Measurements from ENCODE around the gene SND1.

SND1 gene

DNA sequence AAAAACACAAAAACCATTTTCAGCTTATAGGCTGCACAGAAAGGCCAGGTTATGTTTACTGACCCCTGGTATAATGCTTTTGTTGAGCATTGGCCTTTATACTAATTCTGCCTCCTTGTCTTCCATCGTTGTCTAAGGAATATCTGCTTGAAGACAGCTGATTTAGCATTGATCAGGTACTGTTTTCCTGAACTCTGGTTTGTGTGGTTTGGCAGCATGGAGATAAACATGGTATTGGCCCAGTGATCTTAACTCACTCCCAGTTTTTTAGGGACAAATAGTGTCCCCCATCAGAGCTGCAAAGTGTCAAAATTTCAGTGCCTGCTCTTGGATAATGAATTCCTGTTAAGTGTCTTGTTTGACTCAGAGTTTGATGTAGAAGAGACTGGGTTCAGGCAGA, 100.8 kb downstream of the SND1 start:
- Mint-ChIP-seq H3K4me3 (no peak overlapping the region), H3K27ac (no peak overlapping the region), H3K27me3 (no peaks in the 10 kb centered on the region), H3K4me1 (ENCODE audit: low read depth) (peaks cover 72% of the 10 kb centered on the region), H3K36me3 (ENCODE audit: low read depth) (peaks cover 71% of the 10 kb centered on the region), H3K9me3 (no peaks in the 10 kb centered on the region)

DNA sequence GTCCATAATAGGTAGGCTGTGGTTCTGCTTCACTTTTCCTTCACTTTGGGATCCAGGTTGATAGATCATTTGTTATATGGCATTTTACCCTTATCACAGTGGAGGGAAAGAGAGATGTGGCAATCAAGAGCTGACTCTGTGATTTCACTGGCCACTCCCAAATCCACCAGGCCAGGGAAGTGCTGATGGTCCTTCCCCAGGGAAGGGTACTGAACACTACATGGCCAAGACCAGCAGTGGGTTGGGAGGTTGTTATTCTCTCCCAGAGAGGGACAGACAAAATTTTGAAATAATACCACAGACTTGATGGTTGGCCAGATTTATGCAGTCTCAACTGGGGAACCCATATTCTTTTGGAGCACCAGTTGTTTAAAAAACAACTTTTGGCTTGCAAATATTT, 102.5 kb downstream of the SND1 start:
- H3K27ac Mint-ChIP-seq: no peak overlapping the region
- no peak overlapping the region for H3K4me3 Mint-ChIP-seq
- H3K4me1 Mint-ChIP-seq (ENCODE audit: low read depth): peaks cover 72% of the 10 kb centered on the region
- no peaks in the 10 kb centered on the region for H3K27me3 Mint-ChIP-seq
- no peaks in the 10 kb centered on the region for H3K9me3 Mint-ChIP-seq
- H3K36me3 Mint-ChIP-seq (ENCODE audit: low read depth): peaks cover 60% of the 10 kb centered on the region

DNA sequence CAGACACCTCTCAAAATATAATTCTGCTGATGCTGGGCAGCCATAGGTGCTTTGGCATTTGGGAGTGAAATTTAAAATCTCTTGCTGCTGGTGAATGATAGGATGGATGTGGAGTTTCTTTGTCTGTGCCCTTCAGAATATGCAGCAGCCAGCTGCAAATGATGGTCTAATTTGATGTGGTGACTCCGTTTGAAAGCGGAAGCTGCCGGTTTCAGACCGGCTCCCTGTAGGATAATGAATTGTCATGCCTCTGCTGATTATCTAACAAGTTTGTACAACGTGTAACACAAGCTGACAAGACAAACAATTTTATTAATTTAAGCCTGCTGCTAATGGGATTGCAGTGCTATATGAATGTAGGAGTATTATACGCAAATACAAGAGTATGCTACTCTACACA, 103.5 kb downstream of the SND1 start:
- Mint-ChIP-seq H3K27me3 (no peaks in the 10 kb centered on the region), H3K9me3 (no peaks in the 10 kb centered on the region), H3K27ac (no peak overlapping the region), H3K4me3 (no peak overlapping the region), H3K4me1 (ENCODE audit: low read depth) (peaks cover 78% of the 10 kb centered on the region), H3K36me3 (ENCODE audit: low read depth) (peaks cover 60% of the 10 kb centered on the region)

DNA sequence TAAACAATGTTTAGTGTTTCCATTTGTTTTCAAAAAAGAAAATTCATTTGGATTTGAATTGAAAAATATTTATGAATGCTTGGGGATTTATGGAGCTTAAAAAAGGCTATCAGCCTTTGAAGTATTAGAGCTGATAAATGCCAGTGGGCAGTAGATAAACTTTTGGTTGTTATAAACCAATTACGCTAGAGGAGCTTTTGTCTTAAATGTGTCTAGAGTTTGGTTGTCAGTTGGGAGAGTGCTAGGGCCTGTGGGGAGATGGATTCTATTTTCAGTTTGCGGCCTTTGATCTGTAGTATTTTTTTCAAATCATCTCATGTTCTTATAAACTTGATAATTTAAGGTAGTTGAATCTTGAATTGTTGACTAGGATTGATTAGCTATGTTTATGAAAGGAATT, 104.0 kb downstream of the SND1 start:
- H3K4me1 Mint-ChIP-seq (ENCODE audit: low read depth): peaks cover 79% of the 10 kb centered on the region

DNA sequence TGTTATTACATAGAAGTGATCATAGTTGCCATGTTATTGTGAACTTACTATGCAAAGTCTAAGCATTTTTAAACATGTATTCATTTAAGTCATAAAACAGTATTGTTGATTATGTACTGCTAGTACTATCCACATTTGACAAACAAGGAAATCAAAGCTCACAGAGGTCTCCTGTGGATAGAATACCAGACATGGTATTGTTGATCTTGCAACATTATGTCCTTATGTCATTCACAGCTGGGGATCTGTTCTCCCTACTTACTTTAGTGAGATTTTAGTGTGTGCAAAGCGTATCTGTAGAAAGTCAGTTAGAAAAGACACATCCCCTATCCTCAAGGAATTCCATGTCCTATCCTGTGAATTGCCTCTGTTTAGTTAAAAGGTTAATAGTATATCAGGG, 106.1 kb downstream of the SND1 start:
- no peak overlapping the region for H3K4me3 Mint-ChIP-seq
- H3K36me3 Mint-ChIP-seq (ENCODE audit: low read depth): peaks cover 48% of the 10 kb centered on the region
- no peaks in the 10 kb centered on the region for H3K27me3 Mint-ChIP-seq
- no peaks in the 10 kb centered on the region for H3K9me3 Mint-ChIP-seq
- H3K4me1 Mint-ChIP-seq (ENCODE audit: low read depth): peaks cover 71% of the 10 kb centered on the region
- no peak overlapping the region for H3K27ac Mint-ChIP-seq

More for the DNA sequence above, 104.0 kb downstream of the SND1 start:
- no peak overlapping the region for H3K27ac Mint-ChIP-seq
- no peaks in the 10 kb centered on the region for H3K27me3 Mint-ChIP-seq
- peaks cover 56% of the 10 kb centered on the region for H3K36me3 Mint-ChIP-seq (ENCODE audit: low read depth)
- no peaks in the 10 kb centered on the region for H3K9me3 Mint-ChIP-seq
- H3K4me3 Mint-ChIP-seq: no peak overlapping the region

DNA sequence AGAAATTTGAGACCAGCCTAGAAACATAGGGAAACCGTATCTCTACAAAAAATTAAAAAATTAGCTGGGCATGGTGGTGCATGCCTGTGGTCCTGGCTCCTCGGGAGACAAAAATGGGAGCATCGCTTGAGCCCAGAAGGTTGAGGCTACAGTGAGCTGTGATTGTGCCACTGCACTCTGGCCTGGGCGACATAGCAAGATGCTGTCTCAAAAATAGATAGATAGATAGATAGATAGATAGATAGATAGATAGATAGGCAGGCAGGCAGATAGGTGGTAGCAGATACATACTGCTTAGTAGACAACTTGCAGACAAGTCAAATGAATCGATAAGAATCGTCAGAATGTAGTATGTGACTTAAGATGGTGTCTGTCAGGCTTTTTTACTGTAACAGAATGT, 106.9 kb downstream of the SND1 start:
- Mint-ChIP-seq H3K9me3 (no peaks in the 10 kb centered on the region), H3K4me3 (no peak overlapping the region), H3K27me3 (no peaks in the 10 kb centered on the region), H3K36me3 (ENCODE audit: low read depth) (peaks cover 43% of the 10 kb centered on the region), H3K27ac (no peak overlapping the region), H3K4me1 (ENCODE audit: low read depth) (peaks cover 64% of the 10 kb centered on the region)

DNA sequence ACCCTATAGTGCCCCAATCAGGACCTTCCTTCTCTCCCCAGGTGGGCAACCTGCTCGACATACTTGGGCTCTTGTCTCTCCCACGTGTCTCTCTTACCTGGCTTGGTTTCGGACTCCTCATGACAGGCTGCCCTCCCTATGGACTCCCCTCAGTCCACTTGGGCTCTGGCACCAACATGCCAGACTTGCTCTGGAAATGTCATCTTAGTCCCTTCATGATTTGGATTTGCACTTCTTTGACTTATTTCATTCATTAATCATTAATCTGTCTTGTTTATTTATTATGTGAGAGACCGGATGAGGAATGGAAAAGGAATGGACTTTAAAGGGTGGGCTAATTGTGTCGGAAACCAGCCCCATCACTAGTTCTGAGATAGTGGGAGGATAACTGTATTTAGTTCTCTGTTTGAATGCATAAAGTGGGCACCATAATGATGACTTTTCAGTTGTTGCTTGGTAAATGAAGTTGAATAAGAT, 108.0 kb downstream of the SND1 start:
- Mint-ChIP-seq H3K4me3 (no peak overlapping the region), H3K27me3 (no peaks in the 10 kb centered on the region), H3K27ac (no peak overlapping the region), H3K4me1 (ENCODE audit: low read depth) (peaks cover 68% of the 10 kb centered on the region), H3K36me3 (ENCODE audit: low read depth) (peaks cover 49% of the 10 kb centered on the region), H3K9me3 (no peaks in the 10 kb centered on the region)

DNA sequence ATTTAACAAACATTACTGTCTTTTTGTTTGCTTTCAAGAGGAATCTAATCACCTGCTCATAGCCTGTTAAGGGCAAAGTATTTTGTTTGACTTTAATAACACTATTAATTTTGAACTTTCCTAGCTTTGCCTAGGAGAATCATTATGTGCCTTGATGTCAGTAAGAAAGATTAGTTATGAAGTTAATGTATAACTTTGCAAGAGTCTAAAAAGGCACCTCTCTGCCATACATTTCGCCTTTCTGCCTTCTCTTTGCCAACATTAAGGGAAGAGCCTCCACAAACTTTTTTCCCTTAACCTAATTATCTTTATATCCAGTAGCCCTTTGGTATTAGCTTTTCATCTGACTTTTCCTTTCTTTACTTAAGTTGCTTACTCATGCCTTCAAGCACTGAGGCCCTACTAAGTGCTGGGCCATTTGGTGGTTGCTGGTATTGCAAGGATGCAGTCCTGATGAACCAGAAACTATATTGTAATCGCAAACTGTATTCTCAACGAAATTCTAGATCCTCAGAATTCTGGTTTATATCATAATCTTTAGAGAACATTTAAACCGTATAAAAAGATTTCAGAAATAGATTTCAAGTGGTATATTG, 108.5 kb downstream of the SND1 start:
- Mint-ChIP-seq H3K27me3 (no peaks in the 10 kb centered on the region), H3K4me1 (ENCODE audit: low read depth) (peaks cover 67% of the 10 kb centered on the region), H3K27ac (no peak overlapping the region), H3K36me3 (ENCODE audit: low read depth) (peaks cover 52% of the 10 kb centered on the region), H3K4me3 (no peak overlapping the region), H3K9me3 (no peaks in the 10 kb centered on the region)

DNA sequence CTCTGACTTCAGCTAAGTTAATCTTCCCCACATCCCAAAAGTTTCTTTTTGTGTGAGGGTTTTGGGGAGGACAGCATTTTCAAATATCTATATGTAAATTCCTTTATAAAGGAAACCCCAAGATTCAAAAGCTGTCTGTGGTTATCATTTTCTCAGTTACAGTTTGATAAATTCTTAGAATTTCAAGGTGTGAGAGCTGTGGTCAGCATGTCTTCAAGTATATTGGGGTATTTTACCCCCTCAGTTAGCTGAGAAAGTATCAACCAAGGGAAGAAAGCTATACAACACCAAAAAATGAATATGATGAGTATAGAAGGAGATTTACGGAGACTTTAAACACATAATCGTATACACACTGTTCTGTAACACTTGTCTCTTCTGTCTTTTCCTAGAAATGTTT, 109.2 kb downstream of the SND1 start:
- Mint-ChIP-seq H3K4me3 (no peak overlapping the region), H3K36me3 (ENCODE audit: low read depth) (peaks cover 55% of the 10 kb centered on the region), H3K9me3 (no peaks in the 10 kb centered on the region), H3K27ac (no peak overlapping the region), H3K27me3 (no peaks in the 10 kb centered on the region), H3K4me1 (ENCODE audit: low read depth) (peaks cover 66% of the 10 kb centered on the region)

DNA sequence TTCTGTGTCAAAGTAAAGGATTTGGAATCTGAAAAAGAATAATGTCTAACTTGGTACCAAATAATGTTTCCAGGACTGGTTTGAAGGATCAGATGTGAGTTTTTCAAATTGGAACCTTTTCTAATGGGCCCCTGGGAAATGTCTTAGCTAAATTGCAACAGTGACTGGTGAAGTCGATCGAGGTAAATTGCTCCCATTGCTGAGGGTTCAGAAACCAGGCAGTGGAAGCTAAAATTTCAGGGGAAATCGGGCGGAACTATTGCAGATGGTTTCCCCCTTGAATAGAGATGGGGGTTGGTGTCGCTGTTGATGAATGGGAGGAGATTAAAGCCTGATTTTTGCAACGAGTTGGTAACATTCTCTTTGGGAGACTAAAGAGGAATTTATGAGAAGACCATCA, 112.7 kb downstream of the SND1 start:
- no peak overlapping the region for H3K27ac Mint-ChIP-seq
- H3K4me1 Mint-ChIP-seq (ENCODE audit: low read depth): peaks cover 74% of the 10 kb centered on the region
- H3K27me3 Mint-ChIP-seq: no peaks in the 10 kb centered on the region
- no peak overlapping the region for H3K4me3 Mint-ChIP-seq
- peaks cover 59% of the 10 kb centered on the region for H3K36me3 Mint-ChIP-seq (ENCODE audit: low read depth)
- no peaks in the 10 kb centered on the region for H3K9me3 Mint-ChIP-seq

DNA sequence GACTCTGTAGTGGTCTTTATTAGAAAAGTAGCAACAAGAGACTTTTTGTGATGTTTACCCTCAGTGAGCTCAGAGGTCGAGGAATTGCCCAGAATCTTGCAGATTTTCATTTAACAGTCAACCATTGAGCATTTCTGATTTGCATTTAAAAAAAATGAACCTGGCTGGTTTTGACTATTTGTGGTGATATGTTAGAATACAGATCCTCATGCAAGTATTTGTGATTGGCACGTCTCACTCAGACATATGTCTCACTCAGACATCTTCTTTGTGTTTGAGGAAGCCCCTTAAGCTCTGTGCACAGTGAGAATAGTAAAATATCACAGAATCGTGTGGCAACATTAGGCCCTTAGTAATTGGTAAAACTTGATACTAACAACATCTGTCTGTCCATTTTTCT, 113.2 kb downstream of the SND1 start:
- H3K36me3 Mint-ChIP-seq (ENCODE audit: low read depth): peaks cover 54% of the 10 kb centered on the region
- peaks cover 69% of the 10 kb centered on the region for H3K4me1 Mint-ChIP-seq (ENCODE audit: low read depth)
- no peak overlapping the region for H3K27ac Mint-ChIP-seq
- no peaks in the 10 kb centered on the region for H3K27me3 Mint-ChIP-seq
- H3K9me3 Mint-ChIP-seq: no peaks in the 10 kb centered on the region
- H3K4me3 Mint-ChIP-seq: no peak overlapping the region

DNA sequence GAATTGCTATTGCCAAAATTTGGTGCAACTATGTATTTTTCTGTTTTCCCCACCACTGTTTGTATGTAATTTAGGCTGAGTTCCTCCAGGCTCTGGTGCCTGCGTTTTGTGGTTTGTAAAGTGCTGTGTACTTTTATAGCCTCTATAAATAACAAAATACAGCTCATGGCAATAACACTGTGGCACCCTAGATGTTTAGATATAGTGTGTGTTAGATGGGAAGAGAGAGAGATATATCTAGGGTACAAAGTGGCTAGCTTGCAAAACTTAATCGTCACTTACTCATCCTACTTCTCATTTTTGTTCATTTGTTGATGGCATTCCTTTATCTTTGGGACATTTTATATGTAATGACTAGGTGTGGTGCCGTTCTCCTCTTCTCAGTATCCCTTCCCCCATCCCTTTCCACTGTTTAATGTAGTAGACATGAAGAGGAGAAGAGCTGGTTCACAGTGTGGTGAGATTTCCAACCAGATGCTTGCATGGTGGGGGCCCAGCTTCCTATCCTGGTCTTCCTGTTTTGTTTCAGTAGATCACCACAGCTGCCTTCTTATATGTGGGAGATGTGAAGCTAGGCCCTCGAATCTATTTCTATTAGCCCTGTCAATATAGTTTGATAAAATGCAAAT, 115.0 kb downstream of the SND1 start:
- H3K4me3 Mint-ChIP-seq: no peak overlapping the region
- peaks cover 60% of the 10 kb centered on the region for H3K4me1 Mint-ChIP-seq (ENCODE audit: low read depth)
- peaks cover 65% of the 10 kb centered on the region for H3K36me3 Mint-ChIP-seq (ENCODE audit: low read depth)
- no peaks in the 10 kb centered on the region for H3K9me3 Mint-ChIP-seq
- no peaks in the 10 kb centered on the region for H3K27me3 Mint-ChIP-seq
- H3K27ac Mint-ChIP-seq: peak overlapping the region; percentile 15

DNA sequence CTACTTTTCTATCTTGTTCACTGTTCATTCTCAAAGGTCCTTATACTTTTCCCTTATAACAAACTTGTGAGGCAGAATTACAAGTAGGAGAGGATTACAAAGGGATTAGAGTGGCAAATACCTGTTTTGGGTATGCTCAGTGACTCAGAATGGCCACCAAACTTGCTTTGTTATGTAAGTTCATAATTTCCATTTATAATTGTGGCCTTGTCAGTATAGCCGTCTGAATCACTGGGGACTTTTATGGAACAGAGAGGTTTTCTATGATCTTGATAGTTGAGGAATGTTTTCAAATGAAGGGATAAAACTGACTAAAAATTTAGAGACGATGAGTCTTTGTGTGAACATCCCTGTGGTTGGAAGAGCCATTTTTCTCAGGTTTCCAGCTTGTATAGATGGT, 116.2 kb downstream of the SND1 start:
- Mint-ChIP-seq H3K27me3 (no peaks in the 10 kb centered on the region), H3K36me3 (ENCODE audit: low read depth) (peaks cover 61% of the 10 kb centered on the region), H3K9me3 (no peaks in the 10 kb centered on the region), H3K4me1 (ENCODE audit: low read depth) (peaks cover 55% of the 10 kb centered on the region), H3K27ac (peak overlapping the region; percentile 72), H3K4me3 (no peak overlapping the region)

DNA sequence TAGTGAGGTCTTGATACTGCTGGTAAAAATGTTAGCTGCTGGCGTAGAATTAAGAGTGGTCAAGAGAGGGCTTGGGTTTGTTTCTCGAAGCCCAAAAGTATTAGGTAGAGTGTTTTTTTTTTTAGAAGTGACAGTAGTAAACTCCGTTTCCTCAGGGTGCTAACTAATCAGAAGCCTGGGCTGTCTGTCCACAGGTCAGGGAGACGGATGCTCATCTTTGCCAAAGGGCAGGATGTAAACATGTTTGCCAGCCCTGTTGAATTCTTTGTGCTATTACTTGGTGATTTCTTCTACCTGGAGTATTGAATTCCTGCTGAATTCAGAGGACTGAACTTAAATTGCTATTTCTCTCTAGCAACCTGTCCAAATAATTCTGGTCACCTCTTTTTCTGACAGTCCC, 117.1 kb downstream of the SND1 start:
- peaks cover 53% of the 10 kb centered on the region for H3K4me1 Mint-ChIP-seq (ENCODE audit: low read depth)
- peaks cover 59% of the 10 kb centered on the region for H3K36me3 Mint-ChIP-seq (ENCODE audit: low read depth)
- no peak overlapping the region for H3K4me3 Mint-ChIP-seq
- no peaks in the 10 kb centered on the region for H3K27me3 Mint-ChIP-seq
- no peak overlapping the region for H3K27ac Mint-ChIP-seq
- H3K9me3 Mint-ChIP-seq: no peaks in the 10 kb centered on the region

DNA sequence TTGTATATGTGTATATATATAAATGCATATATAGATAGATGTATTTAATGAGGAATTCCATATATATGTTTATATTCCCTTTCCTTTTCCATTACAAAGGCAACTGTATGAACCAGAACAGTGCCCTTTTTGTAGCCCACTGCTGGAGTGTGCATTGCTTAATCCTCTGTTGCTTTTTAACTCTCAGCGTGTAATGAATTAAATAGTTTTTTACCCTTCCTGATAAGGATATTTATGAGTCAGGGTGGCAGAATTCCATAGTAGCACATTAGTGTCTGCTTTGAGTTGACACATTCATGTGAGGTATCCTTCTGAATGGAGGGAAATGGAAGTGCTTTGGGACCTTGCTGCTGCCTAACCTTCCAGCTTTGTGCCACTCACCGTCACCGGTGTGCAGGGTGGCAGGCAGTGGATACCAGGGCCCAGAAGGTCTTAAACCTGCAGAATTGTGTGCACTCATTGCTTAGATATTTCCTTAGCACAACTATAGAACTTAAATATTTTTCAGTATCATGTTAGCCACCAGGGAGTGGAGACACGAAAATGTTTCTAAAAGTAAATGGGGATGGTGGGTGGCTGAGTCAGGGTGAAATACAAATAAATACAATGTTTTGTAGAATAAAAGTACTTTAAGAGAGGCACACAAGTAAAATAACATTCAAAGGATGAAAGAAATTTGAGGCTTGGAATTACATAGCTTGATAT, 117.9 kb downstream of the SND1 start:
- H3K27me3 Mint-ChIP-seq: no peaks in the 10 kb centered on the region
- no peaks in the 10 kb centered on the region for H3K9me3 Mint-ChIP-seq
- H3K4me3 Mint-ChIP-seq: no peak overlapping the region
- H3K4me1 Mint-ChIP-seq (ENCODE audit: low read depth): peaks cover 52% of the 10 kb centered on the region
- no peak overlapping the region for H3K27ac Mint-ChIP-seq
- peaks cover 54% of the 10 kb centered on the region for H3K36me3 Mint-ChIP-seq (ENCODE audit: low read depth)

Measured in stimulated activated naive CD8-positive, alpha-beta T cell treated with anti-CD3 and anti-CD28 coated beads, Interleukin-15, Interleukin-2, amounts not matched to agents 100 ng/mL and 50 ng/mL, for 24 hours (primary cell).